Measurements from ENCODE around the gene FHOD3. TPM values are rescaled to one million over a fixed set of nuclear protein-coding genes. Genes with fewer than 3 reads are reported as not detected.

FHOD3 gene
- total RNA-seq, 4 donors from 2014 or later, result 15.6 to 25.9 (median 21.6) TPM

- no peaks in the 10 kb centered on the region for H3K9me3 ChIP-seq
- no peaks in the 10 kb centered on the region for H3K36me3 ChIP-seq
- H3K4me1 ChIP-seq, result peaks cover 0 to 6% (median 0%) of the 10 kb centered on the region in 4 donors
- no peaks in the 10 kb centered on the region for H3K27me3 ChIP-seq
- TF ChIP-seq POLR2A (IDR thresholded peaks at IDR 0.05) (no peak), EP300 (IDR thresholded peaks at IDR 0.05) (no peak), CTCF (IDR thresholded peaks at IDR 0.05) (no peak)
- H3K4me3 ChIP-seq, result no peak overlapping the region
- no peak for DNase-seq (ENCODE audit: low spot score in 2 of 2)
- WGBS, 2 donors, result 57 to 68% methylated on average over 3 of the region's 3 CpGs
- H3K27ac ChIP-seq, result no peak overlapping the region
Observed at GRCh38 chr18:36329684-36330434, 32.3 kb downstream of the FHOD3 start.

GRCh38 chr18:36330435-36331052 lies 33.0 kb downstream of the FHOD3 start:
- H3K27ac ChIP-seq, result no peak overlapping the region
- H3K27me3 ChIP-seq, result no peaks in the 10 kb centered on the region
- TF ChIP-seq POLR2A (IDR thresholded peaks at IDR 0.05) (no peak), EP300 (IDR thresholded peaks at IDR 0.05) (no peak), CTCF (IDR thresholded peaks at IDR 0.05) (no peak)
- no peaks in the 10 kb centered on the region for H3K9me3 ChIP-seq
- H3K4me1 ChIP-seq, result peaks cover 0 to 6% (median 0%) of the 10 kb centered on the region in 4 donors
- DNase-seq (ENCODE audit: low spot score in 2 of 2), result no peak
- no peaks in the 10 kb centered on the region for H3K36me3 ChIP-seq
- 76 to 91% methylated on average over 6 of the region's 6 CpGs for WGBS, 2 donors
- no peak overlapping the region for H3K4me3 ChIP-seq

GRCh38 chr18:36331521-36331971 lies 34.0 kb downstream of the FHOD3 start:
- TF ChIP-seq CTCF (IDR thresholded peaks at IDR 0.05) (no peak), POLR2A (IDR thresholded peaks at IDR 0.05) (no peak), EP300 (IDR thresholded peaks at IDR 0.05) (no peak)
- no peaks in the 10 kb centered on the region for H3K36me3 ChIP-seq
- no peak for DNase-seq (ENCODE audit: low spot score in 2 of 2)
- H3K4me1 ChIP-seq, result peaks cover 0 to 6% (median 0%) of the 10 kb centered on the region in 4 donors
- H3K27ac ChIP-seq, result peak overlapping the region in 1 of 4 donors; percentile 3
- H3K4me3 ChIP-seq, result no peak overlapping the region
- no peaks in the 10 kb centered on the region for H3K9me3 ChIP-seq
- 55 to 57% methylated on average over 5 of the region's 5 CpGs for WGBS, 2 donors
- H3K27me3 ChIP-seq, result no peaks in the 10 kb centered on the region

GRCh38 chr18:36333414-36333813 lies 35.9 kb downstream of the FHOD3 start:
- Histone ChIP-seq H3K27ac (no peak overlapping the region), H3K36me3 (no peaks in the 10 kb centered on the region), H3K27me3 (no peaks in the 10 kb centered on the region), H3K4me1 (peaks cover 0 to 6% (median 0%) of the 10 kb centered on the region in 4 donors), H3K9me3 (no peaks in the 10 kb centered on the region), H3K4me3 (no peak overlapping the region)
- no peak for TF ChIP-seq POLR2A (IDR thresholded peaks at IDR 0.05)
- TF ChIP-seq EP300 (IDR thresholded peaks at IDR 0.05), result no peak
- TF ChIP-seq CTCF (IDR thresholded peaks at IDR 0.05), result no peak
- WGBS, 2 donors, result 43 to 50% methylated on average over 3 of the region's 3 CpGs
- no peak for DNase-seq (ENCODE audit: low spot score in 2 of 2)

- no peaks in the 10 kb centered on the region for H3K36me3 ChIP-seq
- no peak for DNase-seq (ENCODE audit: low spot score in 2 of 2)
- TF ChIP-seq CTCF (IDR thresholded peaks at IDR 0.05) (no peak), POLR2A (IDR thresholded peaks at IDR 0.05) (no peak), EP300 (IDR thresholded peaks at IDR 0.05) (no peak)
- WGBS, 2 donors, result 91 to 93% methylated on average over 3 of the region's 3 CpGs
- peaks cover 0 to 6% (median 0%) of the 10 kb centered on the region in 4 donors for H3K4me1 ChIP-seq
- no peak overlapping the region for H3K4me3 ChIP-seq
- no peak overlapping the region for H3K27ac ChIP-seq
- H3K9me3 ChIP-seq, result no peaks in the 10 kb centered on the region
- H3K27me3 ChIP-seq, result no peaks in the 10 kb centered on the region
Observed at GRCh38 chr18:36334798-36335197, 37.3 kb downstream of the FHOD3 start.
